ENCODE measurements around the gene CCM2. TPM values are rescaled to one million over a fixed set of nuclear protein-coding genes. Genes with fewer than 3 reads are reported as not detected.

The CCM2 gene
- total and polyA plus RNA-seq, 2 of the 8 experiments (the other 6 are each of a cell fraction or from before 2014, with no cell fraction given) = 31.6 to 41.2 TPM

DNA sequence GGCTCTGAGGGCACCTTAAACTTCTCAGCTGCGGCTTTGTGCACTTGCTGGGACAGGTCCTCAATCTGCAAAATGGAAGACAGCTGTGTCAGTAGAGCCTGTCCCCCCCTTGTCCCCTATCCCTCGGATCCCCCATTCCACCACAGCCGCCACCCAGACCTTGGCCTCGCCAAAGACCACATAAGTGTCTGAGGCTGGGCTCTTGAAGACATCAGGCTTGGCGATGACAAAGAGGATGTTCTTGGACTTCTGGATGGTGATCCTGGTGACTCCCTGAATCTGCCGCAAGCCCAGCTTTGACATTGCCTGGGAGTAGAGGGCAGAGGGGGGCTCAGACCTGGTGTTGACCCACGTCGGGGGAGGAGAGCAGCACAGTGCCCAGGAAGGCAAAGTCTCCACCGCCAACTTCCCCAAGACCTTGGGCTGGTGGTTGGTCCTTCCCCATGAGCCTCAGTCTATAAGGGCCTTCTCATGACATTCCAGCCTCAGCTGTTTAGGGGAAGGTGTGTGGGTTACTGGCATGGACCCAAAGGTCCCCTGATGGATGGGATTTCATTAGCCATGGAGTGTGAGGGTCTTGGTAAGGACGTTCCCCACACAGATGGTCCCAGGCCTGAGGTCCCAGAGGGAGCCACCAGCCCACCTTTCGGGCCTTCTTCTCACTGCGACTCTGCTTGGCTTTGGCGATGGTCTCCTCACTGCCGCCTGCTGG, 81.1 kb downstream of the CCM2 start:
- no peak overlapping the region for H2BK120ac ChIP-seq (replicated peaks; ENCODE audit: low read depth, low read length)
- WGBS, 2 experiments (ENCODE audit: extremely low coverage in 1 of 2, insufficient coverage in 1 of 2, insufficient read length in 1 of 2, insufficient replicate concordance in 2 of 2, low coverage in 1 of 2, low lambda C conversion rate in 2 of 2, missing lambda C conversion rate in 1 of 2) = 81% methylated on average over 13 of the region's 14 CpGs; no CpG with 5 or more reads in 1 of the 2 experiments
- no peak overlapping the region for H3K23ac ChIP-seq (ENCODE audit: insufficient read length)
- no peak overlapping the region for H3K4ac ChIP-seq (replicated peaks; ENCODE audit: insufficient read length, low read depth, low read length)
- ChIA-PET POLR2A (ENCODE audit: partially characterized antibody) (interaction anchor here (0.8 to 1.6 kb wide), 4 partner anchors 8 to 96 kb away, joined by 3 read pairs; partner anchors contain the start of gene NACAD), CTCF (ENCODE audit: partially characterized antibody) (interaction anchor here (0.6 to 1.7 kb wide), 6 partner anchors 8 to 224 kb away, joined by 3 to 8 read pairs (median 3); no protein-coding TSS in a partner anchor)
- H2BK15ac ChIP-seq (ENCODE audit: low read length) = no peak overlapping the region
- H4K8ac ChIP-seq (ENCODE audit: extremely low read depth, insufficient read depth, low read length) = peak overlapping the region; percentile 35; the same call in 1 of the 2 replicates
- H3K36me3 ChIP-seq (ENCODE audit: control insufficient read depth in 2 of 4, insufficient read depth in 4 of 4, low read length in 3 of 4) = peaks cover 0 to 1% (median 0%) of the 10 kb centered on the region in 4 experiments; a peak in 2 of 8 replicates
- H3K79me1 ChIP-seq (ENCODE audit: low read depth, low read length) = no peaks in the 10 kb centered on the region
- no peak overlapping the region for H3K4me2 ChIP-seq (ENCODE audit: insufficient read depth in 1 of 2, low read depth in 2 of 2, low read length in 2 of 2)
- FAIRE-seq (no peak), DNase-seq (ENCODE audit: low read depth in 1 of 2, low spot score in 2 of 2) (no peak)
- no peak overlapping the region for H2AK5ac ChIP-seq (ENCODE audit: low read depth, low read length)
- H3K27me3 ChIP-seq (replicated peaks in 1 of 4; ENCODE audit: control insufficient read depth in 3 of 4, extremely low read depth in 1 of 4, insufficient read depth in 3 of 4, low read length in 3 of 4) = no peaks in the 10 kb centered on the region
- H3K56ac ChIP-seq (replicated peaks; ENCODE audit: insufficient read length, low read depth, low read length) = no peak overlapping the region
- no peak overlapping the region for H3K9ac ChIP-seq (replicated peaks in 1 of 4; ENCODE audit: extremely low read depth in 1 of 4, low read depth in 3 of 4, low read length in 3 of 4)
- H3K4me1 ChIP-seq (replicated peaks in 1 of 4; ENCODE audit: control insufficient read depth in 3 of 4, insufficient read depth in 4 of 4, low read length in 3 of 4) = no peaks in the 10 kb centered on the region; a peak in 1 of 7 replicates
- no peak overlapping the region for H4K5ac ChIP-seq (ENCODE audit: insufficient read length, low read depth, low read length)
- H2AFZ ChIP-seq (ENCODE audit: low read length) = no peak overlapping the region
- H3K79me2 ChIP-seq (ENCODE audit: control insufficient read depth in 1 of 2, insufficient read depth in 2 of 2, low read length in 2 of 2) = no peaks in the 10 kb centered on the region
- H4K20me1 ChIP-seq (replicated peaks in 1 of 2; ENCODE audit: control insufficient read depth in 1 of 2, insufficient read depth in 2 of 2, low read length in 2 of 2) = no peaks in the 10 kb centered on the region
- no peak overlapping the region for H3K4me3 ChIP-seq (ENCODE audit: extremely low read depth in 1 of 4, insufficient read depth in 2 of 4, low read depth in 3 of 4, low read length in 4 of 4)
- H3K9me3 ChIP-seq (ENCODE audit: insufficient read depth in 2 of 2, low read depth in 1 of 2, low read length in 1 of 2) = no peaks in the 10 kb centered on the region
- no peak overlapping the region for H3K18ac ChIP-seq (ENCODE audit: extremely low read depth, low read length)
- H2BK20ac ChIP-seq (ENCODE audit: low read length) = no peak overlapping the region
- no peak overlapping the region for H3K27ac ChIP-seq (ENCODE audit: low read depth, low read length)
- H3K14ac ChIP-seq (ENCODE audit: insufficient read length) = no peak overlapping the region
- H4K91ac ChIP-seq (replicated peaks; ENCODE audit: insufficient read length, low read length) = no peak overlapping the region
- no peaks in the 10 kb centered on the region for H3K23me2 ChIP-seq (ENCODE audit: low read depth, low read length)
- no peak overlapping the region for H2BK5ac ChIP-seq (ENCODE audit: low read depth, low read length)
- no peak overlapping the region for H2BK12ac ChIP-seq (ENCODE audit: low read depth, low read length)
- TF ChIP-seq SIX5 (IDR thresholded peaks at IDR 0.05; ENCODE audit: low read depth, low read length) = no peak
- TF ChIP-seq CEBPB (IDR thresholded peaks at IDR 0.05; ENCODE audit: low read depth, low read length) = no peak
- TF ChIP-seq TCF12 (IDR thresholded peaks at IDR 0.05; ENCODE audit: low read depth, low read length) = no peak

All from H1 (cell line).